ENCODE results near the gene CKB.

GRCh38 chr14:103489621-103490020 is 33.0 kb downstream of the CKB start:
- no peak for TF ChIP-seq CTCF (conservative IDR thresholded peaks at IDR 0.05; ENCODE audit: low read length)
- TF ChIP-seq EZH2phosphoT487 (IDR thresholded peaks at IDR 0.05; ENCODE audit: borderline replicate concordance): no peak

Data from Loucy (cell line).